ENCODE results near the gene SLC24A5.
A peak's percentile ranks its signal among the peaks of the same experiment; 100 is the strongest.

Gene SLC24A5

DNA sequence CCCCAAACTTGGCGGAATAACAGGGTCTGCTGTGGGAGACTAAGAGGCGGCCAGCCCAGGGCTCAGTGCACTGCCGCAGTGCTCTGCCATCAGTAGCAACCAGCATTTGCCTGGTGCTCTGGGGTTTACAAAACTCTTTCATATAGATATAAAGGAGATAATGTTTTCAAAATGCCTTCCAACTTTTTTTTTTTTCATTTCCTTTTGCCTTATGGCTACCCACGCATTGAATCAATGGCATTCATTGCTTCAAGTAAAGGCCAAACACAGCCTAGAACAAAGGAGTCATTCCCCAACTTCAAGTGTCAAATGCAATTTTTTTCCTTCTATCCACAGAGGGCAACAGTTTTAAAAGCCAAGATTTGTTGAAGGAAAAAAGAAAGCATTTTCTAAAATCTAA, 11.6 kb upstream of the SLC24A5 start:
- no peak overlapping the region for H3K27ac ChIP-seq
- TF ChIP-seq ZFX (IDR thresholded peaks at IDR 0.05): no peak
- TF ChIP-seq, protein P1, sequence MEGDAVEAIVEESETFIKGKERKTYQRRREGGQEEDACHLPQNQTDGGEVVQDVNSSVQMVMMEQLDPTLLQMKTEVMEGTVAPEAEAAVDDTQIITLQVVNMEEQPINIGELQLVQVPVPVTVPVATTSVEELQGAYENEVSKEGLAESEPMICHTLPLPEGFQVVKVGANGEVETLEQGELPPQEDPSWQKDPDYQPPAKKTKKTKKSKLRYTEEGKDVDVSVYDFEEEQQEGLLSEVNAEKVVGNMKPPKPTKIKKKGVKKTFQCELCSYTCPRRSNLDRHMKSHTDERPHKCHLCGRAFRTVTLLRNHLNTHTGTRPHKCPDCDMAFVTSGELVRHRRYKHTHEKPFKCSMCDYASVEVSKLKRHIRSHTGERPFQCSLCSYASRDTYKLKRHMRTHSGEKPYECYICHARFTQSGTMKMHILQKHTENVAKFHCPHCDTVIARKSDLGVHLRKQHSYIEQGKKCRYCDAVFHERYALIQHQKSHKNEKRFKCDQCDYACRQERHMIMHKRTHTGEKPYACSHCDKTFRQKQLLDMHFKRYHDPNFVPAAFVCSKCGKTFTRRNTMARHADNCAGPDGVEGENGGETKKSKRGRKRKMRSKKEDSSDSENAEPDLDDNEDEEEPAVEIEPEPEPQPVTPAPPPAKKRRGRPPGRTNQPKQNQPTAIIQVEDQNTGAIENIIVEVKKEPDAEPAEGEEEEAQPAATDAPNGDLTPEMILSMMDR (conservative IDR thresholded peaks at IDR 0.05): no peak

DNA sequence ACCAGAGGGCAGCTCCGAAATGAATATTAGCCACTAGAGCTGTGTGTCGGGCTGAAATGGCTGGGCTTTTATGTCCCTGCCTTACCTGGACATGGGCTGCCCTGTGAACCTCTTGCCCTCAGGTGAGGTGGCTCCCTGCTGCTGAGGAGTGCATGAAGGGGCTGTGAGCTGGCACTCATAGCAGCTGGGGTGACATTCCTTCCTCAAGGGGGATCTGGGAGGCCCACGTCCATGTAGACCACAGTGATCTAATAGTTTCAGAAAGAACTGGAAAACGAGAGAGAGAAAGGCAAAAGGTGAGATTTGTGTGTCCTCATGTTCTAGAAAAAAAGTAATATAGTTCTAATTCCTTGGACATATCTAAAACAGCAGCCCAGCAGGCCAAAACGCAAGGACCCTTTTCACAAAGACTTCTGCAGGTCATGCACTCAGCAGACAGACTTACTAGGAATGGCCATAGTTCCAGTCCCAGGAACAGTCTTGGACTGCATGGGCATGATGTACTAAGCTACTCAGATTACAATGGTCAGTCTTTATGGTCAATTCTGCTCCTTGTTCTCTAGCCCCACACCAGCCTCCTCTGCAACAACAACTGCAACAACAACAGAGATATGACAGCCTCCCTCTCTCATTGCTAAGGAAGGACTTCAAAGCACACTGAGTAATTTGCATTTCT, 10.8 kb upstream of the SLC24A5 start:
- TF ChIP-seq ZFX (IDR thresholded peaks at IDR 0.05): no peak
- TF ChIP-seq, protein P1 (conservative IDR thresholded peaks at IDR 0.05): no peak
- H3K27ac ChIP-seq: no peak overlapping the region

DNA sequence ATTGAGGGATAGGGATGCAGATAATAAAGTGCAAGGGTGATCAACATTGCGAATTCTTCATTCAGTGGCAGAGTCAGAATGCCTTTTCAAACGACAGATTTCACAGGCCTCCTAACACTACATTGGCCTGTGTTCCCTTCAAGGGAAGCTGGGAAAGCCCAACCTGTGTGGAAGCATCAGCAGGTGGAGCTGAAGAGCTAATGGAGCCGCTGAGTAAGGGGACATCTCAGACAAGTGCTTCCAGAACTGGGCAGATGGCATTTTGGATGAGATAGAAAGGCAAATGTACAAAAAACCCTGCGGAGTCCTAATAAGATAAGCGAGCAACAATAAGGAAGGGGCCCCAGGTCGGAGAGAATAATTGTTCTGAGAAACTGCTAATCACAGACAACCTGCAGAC, 8.5 kb upstream of the SLC24A5 start:
- H3K27ac ChIP-seq: no peak overlapping the region
- TF ChIP-seq, protein P1 (conservative IDR thresholded peaks at IDR 0.05): peak; percentile 72
- TF ChIP-seq ZFX (IDR thresholded peaks at IDR 0.05): no peak

DNA sequence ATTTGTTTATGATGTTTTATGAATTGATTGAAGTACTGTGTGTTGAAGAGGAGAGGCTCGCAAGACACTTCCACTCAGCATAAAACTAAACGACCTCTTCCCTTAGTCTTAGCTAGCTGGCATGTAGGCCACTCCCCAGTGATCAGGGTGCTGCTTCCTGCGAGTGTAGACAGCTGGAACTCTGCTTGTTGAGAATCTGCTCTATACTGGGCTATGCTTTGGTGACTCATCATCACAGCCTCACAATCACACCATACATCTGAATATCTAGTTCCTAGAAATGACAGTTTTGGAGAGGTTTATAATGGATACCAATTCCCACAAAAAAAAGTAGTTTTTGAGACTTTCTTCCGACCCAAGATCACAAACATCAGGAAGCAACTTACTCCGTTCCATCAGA, 1.5 kb upstream of the SLC24A5 start:
- TF ChIP-seq, protein P1 (conservative IDR thresholded peaks at IDR 0.05): no peak
- TF ChIP-seq ZFX (IDR thresholded peaks at IDR 0.05): no peak
- H3K27ac ChIP-seq: no peak overlapping the region

DNA sequence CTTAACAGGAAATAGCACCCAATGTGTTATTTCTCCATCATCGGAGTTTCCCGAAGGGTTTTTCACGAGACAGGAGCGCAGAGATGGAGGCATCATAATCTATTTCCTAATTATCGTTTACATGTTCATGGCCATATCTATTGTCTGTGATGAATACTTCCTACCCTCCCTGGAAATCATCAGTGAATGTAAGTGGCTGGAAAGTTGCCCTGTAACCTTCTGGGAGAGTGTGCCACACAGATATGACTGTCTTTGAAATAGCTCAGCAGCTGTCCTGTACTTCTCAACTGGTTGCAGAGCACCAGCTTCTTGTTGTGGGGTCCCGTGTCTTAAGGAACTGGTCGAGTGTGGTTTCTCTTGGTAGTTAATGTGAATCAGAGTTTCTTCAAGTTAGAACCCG, 1.1 kb downstream of the SLC24A5 start:
- no peak overlapping the region for H3K27ac ChIP-seq
- no peak for TF ChIP-seq ZFX (IDR thresholded peaks at IDR 0.05)
- TF ChIP-seq, protein P1 (conservative IDR thresholded peaks at IDR 0.05): no peak

DNA sequence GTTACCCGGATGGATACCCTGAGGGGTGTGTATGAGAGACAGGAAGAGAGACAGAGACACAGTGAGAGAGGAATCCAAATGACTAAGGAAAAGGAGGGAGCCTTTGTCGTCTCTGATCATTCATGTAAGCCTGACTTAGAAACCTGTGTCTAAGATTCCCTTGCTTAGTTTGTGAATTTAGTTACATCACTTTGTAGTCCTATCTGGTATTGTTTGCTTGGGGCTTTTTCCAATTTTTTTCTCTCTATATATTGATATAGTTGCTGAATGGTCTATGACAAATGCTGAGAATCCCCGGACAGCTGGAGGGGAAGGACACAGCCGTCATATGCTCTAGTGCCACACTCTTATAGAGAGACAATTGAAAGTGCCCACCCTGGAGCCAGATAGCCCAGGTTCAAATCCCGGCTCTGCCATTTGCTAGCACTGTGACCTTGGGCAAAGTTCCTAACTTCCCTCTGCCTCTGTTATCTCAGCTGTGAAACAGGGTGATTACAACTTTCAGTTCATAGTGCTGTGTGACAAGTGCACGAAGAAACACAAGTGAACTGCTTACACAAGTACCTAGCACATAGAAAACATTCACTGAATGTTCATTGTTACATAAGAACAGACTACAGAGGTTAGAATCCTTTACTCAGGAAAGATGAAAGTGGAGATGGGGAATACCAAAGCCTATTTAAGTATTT, 6.0 kb downstream of the SLC24A5 start:
- no peak for TF ChIP-seq ZFX (IDR thresholded peaks at IDR 0.05)
- TF ChIP-seq, protein P1 (conservative IDR thresholded peaks at IDR 0.05): no peak
- no peak overlapping the region for H3K27ac ChIP-seq

DNA sequence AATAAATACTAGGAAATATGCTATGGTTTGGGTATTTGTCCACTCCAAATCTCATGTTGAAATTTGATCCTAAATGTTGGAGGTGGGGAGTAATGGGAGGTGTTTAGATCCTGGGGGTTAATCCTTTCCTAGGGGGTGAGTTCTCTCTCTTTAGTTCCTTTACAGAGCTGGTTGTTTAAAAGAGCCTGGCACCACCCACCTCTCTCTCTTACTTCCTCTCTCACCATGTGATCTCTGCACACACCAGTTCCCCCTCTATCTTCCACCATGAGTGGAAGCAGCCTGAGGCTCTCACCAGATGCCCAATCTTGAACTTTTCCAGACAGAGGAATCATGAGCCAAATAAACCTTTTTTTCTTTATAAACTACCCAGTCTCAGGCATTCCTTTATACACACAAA, 10.5 kb downstream of the SLC24A5 start:
- H3K27ac ChIP-seq: no peak overlapping the region
- TF ChIP-seq, protein P1 (conservative IDR thresholded peaks at IDR 0.05): no peak
- TF ChIP-seq ZFX (IDR thresholded peaks at IDR 0.05): no peak
